Hematopoietic multipotent progenitor cell treated with erythropoietin and hydrocortisone succinate and interleukin-3 and kit ligand, for 6 days (in vitro differentiated cells): Measurements from ENCODE around the gene GALP.
A peak's percentile ranks its signal among the peaks of the same experiment; 100 is the strongest.
"Not testable (repeated sequence)": the region's sequence is repeated elsewhere in the genome, so short reads cannot be mapped to it uniquely, and the experiment has no call there.

Source experiments
- DNase-seq: peaks from one replicate; pipeline ENCODE4 v3.0.0-alpha.2; 2015

The GALP gene

GRCh38 chr19:56175861-56176307 lies at the start of gene GALP:
GALP (plus strand) TSS chr19:56176008; CDS start chr19:56177109, 1,101 bp downstream.
- not testable (repeated sequence) for DNase-seq

GRCh38 chr19:56126983-56127780 lies 48.6 kb upstream of the GALP start:
- DNase-seq: no peak

- no peak for DNase-seq
These were observed 45.8 kb upstream of the GALP start for GRCh38 chr19:56130006-56130405.

- DNase-seq: no peak
These were observed 44.2 kb upstream of the GALP start for GRCh38 chr19:56131651-56132050.

GRCh38 chr19:56132316-56132822 lies 43.4 kb upstream of the GALP start:
- no peak for DNase-seq

- DNase-seq: peak; percentile 58
These were observed 41.8 kb upstream of the GALP start for GRCh38 chr19:56133858-56134653.

- DNase-seq: no peak
These were observed 41.2 kb upstream of the GALP start for GRCh38 chr19:56134654-56134921.

- no peak for DNase-seq
These were observed 39.4 kb upstream of the GALP start for GRCh38 chr19:56136362-56136761.

- no peak for DNase-seq
These were observed 38.4 kb upstream of the GALP start for GRCh38 chr19:56137405-56137804.

- DNase-seq: no peak
These were observed 37.7 kb upstream of the GALP start for GRCh38 chr19:56138069-56138468.

- DNase-seq: peak; percentile 71
These were observed 35.8 kb upstream of the GALP start for GRCh38 chr19:56139847-56140582.

- peak; percentile 99 for DNase-seq
These were observed 35.0 kb upstream of the GALP start, which contains the start of gene ZNF444 for GRCh38 chr19:56140583-56141416. ZNF444 (plus strand) TSS chr19:56141287; CDS start chr19:56146912, 5,625 bp downstream.

- peak; percentile 66 for DNase-seq
These were observed 34.3 kb upstream of the GALP start for GRCh38 chr19:56141417-56141993.

GRCh38 chr19:56142087-56142787 lies 33.6 kb upstream of the GALP start:
- no peak for DNase-seq

GRCh38 chr19:56142897-56143434 lies 32.8 kb upstream of the GALP start:
- no peak for DNase-seq

GRCh38 chr19:56144376-56144775 lies 31.4 kb upstream of the GALP start:
- peak; percentile 84 for DNase-seq

- no peak for DNase-seq
These were observed 31.0 kb upstream of the GALP start for GRCh38 chr19:56144831-56145230.

- no peak for DNase-seq
These were observed 30.1 kb upstream of the GALP start for GRCh38 chr19:56145698-56146097.

GRCh38 chr19:56146904-56147303 lies 28.9 kb upstream of the GALP start:
- no peak for DNase-seq

GRCh38 chr19:56147307-56147706 lies 28.5 kb upstream of the GALP start:
- no peak for DNase-seq

- DNase-seq: no peak
These were observed 27.7 kb upstream of the GALP start for GRCh38 chr19:56148096-56148495.
